Neural cell (in vitro differentiated cells): ENCODE results near the gene PIANP. TPM values are rescaled to one million over a fixed set of nuclear protein-coding genes. Genes with fewer than 3 reads are reported as not detected.

Experiments
- H2AFZ ChIP-seq: fragments of 200-600, 300-800 bp; sonication (generic), shearing (Covaris generic); 2 replicates; pipeline ENCODE4 v1.6.0; 2014; ENCODE audit warnings: low read depth, mild to moderate bottlenecking, antibody characterized with exemption, low read length, moderate library complexity
- H3F3A ChIP-seq: fragments of 200-600 bp; shearing (Covaris generic); 2 replicates; pipeline ENCODE4 v1.6.1; 2016; ENCODE audit warnings: mild to moderate bottlenecking, moderate library complexity, mixed read lengths, antibody characterized with exemption, low read length; ENCODE audit not compliant: insufficient read depth, poor library complexity, severe bottlenecking
- H3K27ac ChIP-seq: fragments of 200-600, 300-800 bp; sonication (generic), shearing (Covaris generic); 2 replicates; pipeline ENCODE4 v1.5.1; 2014; ENCODE audit warnings: mild to moderate bottlenecking, low read length, moderate library complexity
- H3K27me3 ChIP-seq: fragments of 300-800, 200-600 bp; sonication (generic), shearing (Covaris generic); 2 replicates; pipeline ENCODE4 v1.6.0; 2014; ENCODE audit warnings: mild to moderate bottlenecking, low read depth, low read length, moderate library complexity; ENCODE audit not compliant: insufficient read depth
- H3K36me3 ChIP-seq: fragments of 300-800, 200-600 bp; sonication (generic), shearing (Covaris generic); 2 replicates; pipeline ENCODE4 v1.5.1; 2014; ENCODE audit warnings: mild to moderate bottlenecking, antibody characterized with exemption, low read length, moderate library complexity; ENCODE audit not compliant: insufficient read depth
- H3K4me2 ChIP-seq: fragments of 300-800, 200-600 bp; sonication (generic), shearing (Covaris generic); 2 replicates; pipeline ENCODE4 v1.6.0; 2014; ENCODE audit warnings: mild to moderate bottlenecking, low read length
- H3K4me3 ChIP-seq: fragments of 300-800, 200-600 bp; sonication (generic), shearing (Covaris generic); 2 replicates; pipeline ENCODE4 v1.5.1; 2014; ENCODE audit warnings: mild to moderate bottlenecking, low read length, moderate library complexity
- H3K79me2 ChIP-seq: fragments of 200-600 bp; shearing (Covaris generic); replicated peaks from 2 replicates; pipeline ENCODE4 v1.6.0; 2014; ENCODE audit warnings: mild to moderate bottlenecking, low read length, moderate library complexity; ENCODE audit not compliant: insufficient read depth
- H3K9ac ChIP-seq: fragments of 300-800, 200-600 bp; sonication (generic), shearing (Covaris generic); 2 replicates; pipeline ENCODE4 v1.6.1; 2016; ENCODE audit warnings: mild to moderate bottlenecking, low read length, mixed read lengths
- H3K9me2 ChIP-seq: fragments of 200-600 bp; shearing (Covaris generic); 2 replicates; pipeline ENCODE4 v1.6.1; 2016; ENCODE audit warnings: mild to moderate bottlenecking, low read length, mixed read lengths; ENCODE audit not compliant: insufficient read depth
- H3K9me3 ChIP-seq: fragments of 200-600, 300-800 bp; sonication (generic), shearing (Covaris generic); 2 replicates; pipeline ENCODE4 v1.6.1; 2016; ENCODE audit warnings: mild to moderate bottlenecking, mixed run types, low read length, moderate library complexity, mixed read lengths
- H4K20me1 ChIP-seq: fragments of 200-600 bp; shearing (Covaris generic); 2 replicates; pipeline ENCODE4 v1.6.1; 2016; ENCODE audit warnings: mild to moderate bottlenecking, mixed run types; ENCODE audit not compliant: insufficient read depth
- CTCF ChIP-seq: fragments of 450-650 bp; IDR thresholded peaks from 2 replicates; pipeline ENCODE4 v1.5.1; 2014; ENCODE audit warnings: antibody characterized with exemption, mild to moderate bottlenecking, moderate library complexity; ENCODE audit not compliant: poor library complexity, severe bottlenecking
- EP300 ChIP-seq: fragments of 450-650 bp; conservative IDR thresholded peaks from 2 replicates; pipeline ENCODE4 v1.6.1; 2014; ENCODE audit warnings: antibody characterized with exemption, mild to moderate bottlenecking, moderate library complexity; ENCODE audit not compliant: poor library complexity, severe bottlenecking
- EZH2 ChIP-seq: fragments of 200-600, 300-800 bp; shearing (Covaris generic), sonication (generic); IDR thresholded peaks from 2 replicates; pipeline ENCODE4 v1.6.1; 2014; ENCODE audit warnings: antibody characterized with exemption, low read length, borderline replicate concordance, mild to moderate bottlenecking; ENCODE audit not compliant: insufficient read depth, poor library complexity, severe bottlenecking
- MXI1 ChIP-seq: fragments of 450-650 bp; conservative IDR thresholded peaks from 2 replicates; pipeline ENCODE4 v1.6.1; 2014; ENCODE audit warnings: antibody characterized with exemption, mild to moderate bottlenecking; ENCODE audit not compliant: poor library complexity, severe bottlenecking
- POLR2AphosphoS5 ChIP-seq: IDR thresholded peaks from 2 replicates; pipeline ENCODE4 v1.6.1; 2012
- RAD21 ChIP-seq: fragments of 450-650 bp; conservative IDR thresholded peaks from 2 replicates; pipeline ENCODE4 v1.6.1; 2014; ENCODE audit warnings: antibody characterized with exemption, mild to moderate bottlenecking, moderate library complexity
- REST ChIP-seq: IDR thresholded peaks from 2 replicates; pipeline ENCODE4 v1.6.1; 2012; ENCODE audit warnings: borderline replicate concordance
- SMC3 ChIP-seq: fragments of 450-650 bp; conservative IDR thresholded peaks from 2 replicates; pipeline ENCODE4 v1.6.1; 2014; ENCODE audit warnings: antibody characterized with exemption, mild to moderate bottlenecking, moderate library complexity; ENCODE audit not compliant: poor library complexity
- TAF1 ChIP-seq: IDR thresholded peaks from 2 replicates; pipeline ENCODE4 v1.6.1; 2012; ENCODE audit warnings: low read depth
- polyA plus RNA-seq: library from polyadenylated mRNA; depleted of rRNA; stranded (reverse); fragments of >200 nt; gene quantifications from 2 replicates; pipeline ENCODE4 v1.2.3, GENCODE V29; 2014

The PIANP gene
- polyA plus RNA-seq, 1 donor from 2014 or later = 4.4 TPM

- Histone ChIP-seq H3K9me2 (no peaks in the 10 kb centered on the region), H3K9ac (peak overlapping the region; percentile 95), H3K9me3 (no peaks in the 10 kb centered on the region), H3K27ac (peak overlapping the region; percentile 97), H3K4me2 (peak overlapping the region; percentile 94), H4K20me1 (no peaks in the 10 kb centered on the region), H2AFZ (peak overlapping the region; percentile 76), H3K79me2 (peaks cover 32% of the 10 kb centered on the region), H3K4me3 (peak overlapping the region; percentile 77), H3K27me3 (no peaks in the 10 kb centered on the region), H3F3A (no peaks in the 10 kb centered on the region), H3K36me3 (no peaks in the 10 kb centered on the region)
- no peak for TF ChIP-seq RAD21
- no peak for TF ChIP-seq SMC3
- no peak for TF ChIP-seq MXI1
- no peak for TF ChIP-seq EP300
- TF ChIP-seq EZH2 = no peak
- no peak for TF ChIP-seq REST
- no peak for TF ChIP-seq CTCF
- no peak for TF ChIP-seq POLR2AphosphoS5
- TF ChIP-seq TAF1 = no peak
These were observed 38.1 kb downstream of the PIANP start for GRCh38 chr12:6662602-6662905.

- Histone ChIP-seq H3K9me2 (no peaks in the 10 kb centered on the region), H3F3A (no peaks in the 10 kb centered on the region), H3K4me2 (no peak overlapping the region), H2AFZ (no peak overlapping the region), H3K4me3 (no peak overlapping the region), H3K9ac (no peak overlapping the region), H3K79me2 (peaks cover 9% of the 10 kb centered on the region), H4K20me1 (no peaks in the 10 kb centered on the region), H3K36me3 (peaks cover 10% of the 10 kb centered on the region), H3K27me3 (no peaks in the 10 kb centered on the region), H3K9me3 (no peaks in the 10 kb centered on the region), H3K27ac (no peak overlapping the region)
- TF ChIP-seq REST = no peak
- TF ChIP-seq POLR2AphosphoS5 = no peak
- TF ChIP-seq EP300 = no peak
- TF ChIP-seq SMC3 = no peak
- no peak for TF ChIP-seq CTCF
- TF ChIP-seq EZH2 = no peak
- no peak for TF ChIP-seq MXI1
- no peak for TF ChIP-seq TAF1
- no peak for TF ChIP-seq RAD21
These were observed 46.6 kb downstream of the PIANP start for GRCh38 chr12:6653987-6654386.
